HEK293 (cell line): ENCODE measurements around the gene SIGLEC8.

Experiments used
- CTCF ChIA-PET: fragments of 350-600 bp; formaldehyde crosslinking; extraction: SDS; loops from one replicate; lab custom pipeline; 2021; ENCODE audit warnings: antibody characterized with exemption; lab: Yijun Ruan, JAX
- POLR2A ChIA-PET: fragments of 300-600 bp; formaldehyde crosslinking; extraction: SDS; loops from one replicate; lab custom pipeline; 2020; ENCODE audit warnings: antibody characterized with exemption, inconsistent platforms; lab: Yijun Ruan, JAX
- H3K27ac ChIP-seq: fragments of 200-500 bp; sonication (Bioruptor generic); 2 replicates; pipeline ENCODE4 v1.5.1; 2014; ENCODE audit warnings: low read depth, low read length, control low read depth, inconsistent platforms; ENCODE audit errors: extremely low read depth
- H3K36me3 ChIP-seq, 2 experiments: fragments of 200-500 bp in 1 of 2; sonication (Bioruptor generic) in 1 of 2; 1 replicate in 1 of 2; 2 replicates in 1 of 2; pipeline ENCODE4 v1.5.1; 2014 to 2017; ENCODE audit warnings: inconsistent platforms in 2 of 2, low read length in 2 of 2; ENCODE audit not compliant: control insufficient read depth in 2 of 2, insufficient read depth in 1 of 2
- H3K4me1 ChIP-seq: fragments of 200-500 bp; sonication (Bioruptor generic); 2 replicates; pipeline ENCODE4 v1.5.1; 2014; ENCODE audit warnings: mild to moderate bottlenecking, low read length, inconsistent platforms; ENCODE audit not compliant: control insufficient read depth, insufficient read depth
- H3K4me3 ChIP-seq: 2 replicates; pipeline ENCODE4 v1.5.1; 2011; ENCODE audit warnings: low read depth, mild to moderate bottlenecking, control low read depth, low read length, moderate library complexity
- H3K9me3 ChIP-seq: fragments of 200-500 bp; sonication (Bioruptor generic); 2 replicates; pipeline ENCODE4 v1.5.1; 2014; ENCODE audit warnings: low read depth, low read length, inconsistent platforms; ENCODE audit not compliant: control insufficient read depth, insufficient read depth
- TRIM28 ChIP-seq: IDR thresholded peaks from 2 replicates; pipeline ENCODE4 v1.6.1; 2011; ENCODE audit warnings: low read length, control low read depth, borderline replicate concordance
- ZNF16 ChIP-seq: fragments of 450-650 bp; formaldehyde crosslinking; IDR thresholded peaks from 2 replicates; pipeline ENCODE4 v1.5.1; 2016; ENCODE audit warnings: low read depth, missing biosample characterization, missing genetic modification characterization
- ZNF19 ChIP-seq: fragments of 450-650 bp; formaldehyde crosslinking; IDR thresholded peaks from 2 replicates; pipeline ENCODE4; 2016; ENCODE audit warnings: missing biosample characterization, missing genetic modification characterization, low read depth
- ZNF214 ChIP-seq: fragments of 450-650 bp; formaldehyde crosslinking; IDR thresholded peaks from 2 replicates; pipeline ENCODE4 v1.5.1; 2017; ENCODE audit warnings: missing biosample characterization, mild to moderate bottlenecking, missing genetic modification characterization, borderline replicate concordance
- ZNF621 ChIP-seq: fragments of 450-650 bp; formaldehyde crosslinking; IDR thresholded peaks from 2 replicates; pipeline ENCODE4 v1.5.1; 2017; ENCODE audit warnings: missing biosample characterization, missing genetic modification characterization
- ZXDB ChIP-seq: fragments of 450-650 bp; formaldehyde crosslinking; IDR thresholded peaks from 2 replicates; pipeline ENCODE4 v1.5.1; 2016; ENCODE audit warnings: missing biosample characterization, missing genetic modification characterization

The SIGLEC8 gene

DNA sequence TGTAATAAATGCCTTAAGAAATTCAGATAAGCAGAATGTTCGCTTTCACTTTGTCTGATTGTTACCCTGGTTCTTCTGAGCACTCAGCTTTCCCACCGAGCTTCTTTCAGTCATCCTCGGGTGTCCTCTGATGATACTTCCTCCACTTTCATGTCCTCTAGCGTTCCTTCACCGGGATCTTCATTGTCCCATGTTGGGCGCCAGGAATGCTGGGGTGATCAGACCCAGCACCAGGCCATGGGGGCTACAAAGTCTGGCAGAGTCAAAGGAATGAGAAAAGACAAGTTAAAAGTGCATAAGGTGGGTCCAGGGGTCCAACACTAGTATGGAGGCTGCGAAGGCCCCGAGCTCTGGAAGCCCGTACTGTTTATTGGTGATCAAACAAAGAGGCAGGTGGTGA is 56.1 kb downstream of the SIGLEC8 start:
- Histone ChIP-seq H3K9me3 (no peaks in the 10 kb centered on the region), H3K4me3 (no peak overlapping the region), H3K4me1 (no peaks in the 10 kb centered on the region), H3K36me3 (no peaks in the 10 kb centered on the region), H3K27ac (no peak overlapping the region)
- POLR2A ChIA-PET = interaction anchor here (1.2 kb wide), 1 partner anchor 63 kb away, joined by 3 read pairs; no protein-coding TSS in a partner anchor
- TF ChIP-seq ZNF214 (tag by site-specific recombination) (no peak), ZNF621 (no peak), TRIM28 (no peak), ZNF19 (tag by site-specific recombination) (no peak), ZNF16 (tag by site-specific recombination) (no peak), ZXDB (tag by site-specific recombination) (no peak)
- CTCF ChIA-PET = interaction anchor here (1.1 kb wide), 1 partner anchor 255 kb away, joined by 3 read pairs; no protein-coding TSS in a partner anchor
